PFSK-1 (cell line): ENCODE results near the gene JSRP1.

Source experiments
- FOXP2 ChIP-seq: optimal IDR thresholded peaks from 2 replicates; pipeline ENCODE3; 2011; ENCODE audit warnings: borderline replicate concordance, control low read depth, inconsistent platforms; ENCODE audit not compliant: insufficient read depth; ENCODE audit errors: extremely low read length, extremely low read depth
- POLR2AphosphoS5 ChIP-seq: IDR thresholded peaks from 2 replicates; pipeline ENCODE4 v1.6.1; 2012; ENCODE audit warnings: low read depth, mild to moderate bottlenecking, control low read depth, low read length, moderate library complexity
- REST ChIP-seq, 2 experiments: IDR thresholded peaks; 2 replicates each; pipeline versions ENCODE4 v1.6.1 to v1.8.0; 2011 to 2012; ENCODE audit warnings: low read depth in 2 of 2, low read length in 2 of 2, control low read depth in 1 of 2, inconsistent platforms in 1 of 2, mild to moderate bottlenecking in 1 of 2, moderate library complexity in 1 of 2; ENCODE audit not compliant: insufficient read depth in 1 of 2
- SIN3A ChIP-seq: IDR thresholded peaks from 2 replicates; pipeline ENCODE4 v1.6.1; 2012; ENCODE audit warnings: mild to moderate bottlenecking, low read length, moderate library complexity, borderline replicate concordance; ENCODE audit not compliant: insufficient read depth
- TAF1 ChIP-seq: IDR thresholded peaks from 2 replicates; pipeline ENCODE4 v1.6.1; 2012; ENCODE audit warnings: low read length, control low read depth, borderline replicate concordance; ENCODE audit not compliant: insufficient read depth

Gene JSRP1

GRCh38 chr19:2236314-2237050, 19.7 kb downstream of the JSRP1 start, which contains the start of the genes PLEKHJ1 and SF3A2:
PLEKHJ1 (minus strand) TSS chr19:2236329; CDS start chr19:2236248, 81 bp downstream.
SF3A2 (plus strand) TSS chr19:2236824; CDS start chr19:2243419, 6,595 bp downstream.
- TF ChIP-seq REST (IDR thresholded peaks at IDR 0.05; ENCODE audit: insufficient read depth in 1 of 2, low read depth in 2 of 2, low read length in 2 of 2) (0 out of 4 replicates have a peak, but pooled peaks of 1 of the 2 experiments have one; percentile 35), FOXP2 (peak; percentile 81), POLR2AphosphoS5 (peak; percentile 88), TAF1 (peak; percentile 71), SIN3A (no peak)

- TF ChIP-seq TAF1 (no peak), SIN3A (no peak), FOXP2 (no peak), REST (IDR thresholded peaks at IDR 0.05; ENCODE audit: insufficient read depth in 1 of 2, low read depth in 2 of 2, low read length in 2 of 2) (0 out of 4 replicates have a peak, but pooled peaks of 1 of the 2 experiments have one; percentile 22), POLR2AphosphoS5 (no peak; the same call in 1 of the 2 replicates)
Measured at GRCh38 chr19:2236064-2236313, 20.2 kb downstream of the JSRP1 start.

- TF ChIP-seq REST (IDR thresholded peaks at IDR 0.05; ENCODE audit: insufficient read depth in 1 of 2, low read depth in 2 of 2, low read length in 2 of 2) (no peak), SIN3A (peak; percentile 49; the same call in 1 of the 2 replicates), FOXP2 (no peak), POLR2AphosphoS5 (no peak)
Measured at GRCh38 chr19:2235381-2236063, 20.7 kb downstream of the JSRP1 start.

- TF ChIP-seq REST (IDR thresholded peaks at IDR 0.05; ENCODE audit: insufficient read depth in 1 of 2, low read depth in 2 of 2, low read length in 2 of 2): no peak
- TF ChIP-seq SIN3A: no peak
- no peak for TF ChIP-seq FOXP2
- no peak for TF ChIP-seq TAF1
- TF ChIP-seq POLR2AphosphoS5: no peak
Measured at GRCh38 chr19:2234996-2235380, 21.2 kb downstream of the JSRP1 start.
